Activated T-cell treated with anti-CD3 and anti-CD28 coated beads, Interleukin-2, amount 50 U/mL, for 48 hours (primary cell): ENCODE data around the gene PHF2.

Experiments used
- DNase-seq, 2 experiments: peaks; one replicate each; pipeline ENCODE4 v3.0.0-alpha.2; 2020

PHF2 gene

GRCh38 chr9:93576258-93577077, at the start of gene PHF2:
Gene PHF2, plus strand, starts transcription at chr9:93576584. Its CDS starts 190 bp downstream, at chr9:93576774.
- DNase-seq, result peak in 1 of 2 experiments; percentile 46

- no peak for DNase-seq
These were observed 45.0 kb upstream of the PHF2 start for GRCh38 chr9:93531374-93531773.

- DNase-seq, result no peak
These were observed 44.2 kb upstream of the PHF2 start for GRCh38 chr9:93532141-93532540.

- no peak for DNase-seq
These were observed 42.5 kb upstream of the PHF2 start for GRCh38 chr9:93533863-93534262.

GRCh38 chr9:93536167-93536566, 40.2 kb upstream of the PHF2 start:
- DNase-seq, result no peak

GRCh38 chr9:93536874-93537273, 39.5 kb upstream of the PHF2 start:
- DNase-seq, result no peak

GRCh38 chr9:93540305-93540704, 36.1 kb upstream of the PHF2 start:
- DNase-seq, result no peak

GRCh38 chr9:93541005-93541404, 35.4 kb upstream of the PHF2 start:
- no peak for DNase-seq

GRCh38 chr9:93541581-93542349, 34.6 kb upstream of the PHF2 start:
- DNase-seq, result no peak

GRCh38 chr9:93543117-93543516, 33.3 kb upstream of the PHF2 start:
- no peak for DNase-seq

GRCh38 chr9:93546356-93546755, 30.0 kb upstream of the PHF2 start:
- no peak for DNase-seq

GRCh38 chr9:93549611-93550010, 26.8 kb upstream of the PHF2 start:
- DNase-seq, result no peak

GRCh38 chr9:93552923-93553322, 23.5 kb upstream of the PHF2 start:
- DNase-seq, result no peak

- no peak for DNase-seq
These were observed 21.0 kb upstream of the PHF2 start for GRCh38 chr9:93555370-93555769.

- DNase-seq, result no peak
These were observed 18.8 kb upstream of the PHF2 start for GRCh38 chr9:93557366-93558137.

GRCh38 chr9:93558503-93558902, 17.9 kb upstream of the PHF2 start:
- no peak for DNase-seq

GRCh38 chr9:93560991-93561390, 15.4 kb upstream of the PHF2 start:
- no peak for DNase-seq

GRCh38 chr9:93562157-93562556, 14.2 kb upstream of the PHF2 start:
- no peak for DNase-seq

GRCh38 chr9:93565089-93565488, 11.3 kb upstream of the PHF2 start:
- no peak for DNase-seq

GRCh38 chr9:93566408-93567270, 9.7 kb upstream of the PHF2 start:
- DNase-seq, result peak; percentile 99 to 100

GRCh38 chr9:93567271-93567959, 9.0 kb upstream of the PHF2 start:
- peak; percentile 39 to 43 for DNase-seq

- no peak for DNase-seq
These were observed 8.2 kb upstream of the PHF2 start for GRCh38 chr9:93568169-93568568.
